ENCODE data around the gene TRPC6. TPM values are rescaled to one million over a fixed set of nuclear protein-coding genes. Genes with fewer than 3 reads are reported as not detected.

Gene TRPC6
- total RNA-seq, 1 experiment from 2014 or later: not detected

DNA sequence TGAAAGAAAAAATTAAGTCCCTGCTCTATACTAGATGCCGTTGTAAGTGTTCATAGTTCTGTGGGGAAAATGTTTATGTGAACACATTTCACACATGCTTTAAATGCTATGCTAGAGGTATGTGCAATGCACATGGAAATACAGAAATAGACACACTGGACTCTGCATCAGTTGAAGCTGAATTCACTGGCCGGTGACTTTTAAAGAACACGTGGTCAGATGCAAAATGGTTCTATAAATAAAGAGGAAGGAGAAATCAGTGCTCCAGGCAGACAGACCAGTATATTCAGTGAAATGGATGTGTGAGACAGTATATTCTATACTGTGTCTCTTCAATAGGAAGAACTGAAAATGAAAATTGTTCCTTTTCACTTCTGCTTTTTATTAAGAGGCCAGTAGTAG lies 29.9 kb downstream of the TRPC6 start:
- no peaks in the 10 kb centered on the region for H3K9me3 ChIP-seq (ENCODE audit: insufficient read depth, low read depth)
- no peaks in the 10 kb centered on the region for H3K36me3 ChIP-seq (ENCODE audit: low read depth)
- no peak overlapping the region for H3K27ac ChIP-seq
- no peak for DNase-seq
- H2AFZ ChIP-seq: no peak overlapping the region
- H3K27me3 ChIP-seq (ENCODE audit: insufficient read depth, low read depth): no peaks in the 10 kb centered on the region
- H3F3A ChIP-seq (ENCODE audit: insufficient read depth, low read depth): no peaks in the 10 kb centered on the region
- TF ChIP-seq CTCF (conservative IDR thresholded peaks at IDR 0.05) (no peak), EZH2 (IDR thresholded peaks at IDR 0.05; ENCODE audit: low read depth) (no peak)
- H3K4me3 ChIP-seq: no peak overlapping the region
- ChIA-PET CTCF (no interaction called here), POLR2A (ENCODE audit: unreplicated experiment) (no interaction called here)
- no peaks in the 10 kb centered on the region for H3K79me2 ChIP-seq (ENCODE audit: low read depth)
- no TSS peak for BruUV-seq (replicated peaks)
- no peaks in the 10 kb centered on the region for H3K9me2 ChIP-seq (ENCODE audit: insufficient read depth)
- no peaks in the 10 kb centered on the region for H4K20me1 ChIP-seq (ENCODE audit: insufficient read depth)
- no peaks in the 10 kb centered on the region for H3K4me1 ChIP-seq (replicated peaks; ENCODE audit: insufficient read depth)
- no peak overlapping the region for H3K4me2 ChIP-seq
- intact Hi-C loops (cut with micrococcal nuclease; ENCODE audit: unreplicated experiment): no loop called here

DNA sequence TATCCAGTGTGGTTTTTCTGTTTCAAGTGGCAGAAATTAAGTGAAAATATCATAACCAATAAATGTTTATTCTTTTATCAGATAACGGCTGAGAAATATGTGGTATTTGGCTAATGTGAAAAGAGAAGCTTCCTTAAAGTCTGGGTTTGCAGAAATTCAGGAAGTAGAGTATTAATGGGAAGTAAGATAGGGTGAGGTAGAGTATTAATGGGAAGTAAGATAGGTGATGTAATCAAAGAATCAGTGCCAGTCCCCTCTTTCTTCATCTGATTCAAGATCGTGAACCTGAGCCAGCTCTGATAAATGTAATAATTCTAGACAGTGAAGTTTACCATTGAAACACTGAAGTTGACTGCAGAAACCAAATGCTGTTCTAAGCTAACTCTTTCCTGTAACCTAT lies 30.9 kb downstream of the TRPC6 start:
- H3K4me3 ChIP-seq: no peak overlapping the region

GRCh38 chr11:101528541-101528940 lies 55.3 kb downstream of the TRPC6 start:
- CTCF ChIA-PET: no interaction called here

More for the DNA sequence above, 30.9 kb downstream of the TRPC6 start:
- H3F3A ChIP-seq (ENCODE audit: insufficient read depth, low read depth): no peaks in the 10 kb centered on the region
- no peak overlapping the region for H3K4me2 ChIP-seq
- H3K27me3 ChIP-seq (ENCODE audit: insufficient read depth, low read depth): no peaks in the 10 kb centered on the region
- H3K36me3 ChIP-seq (ENCODE audit: low read depth): no peaks in the 10 kb centered on the region
- no peaks in the 10 kb centered on the region for H4K20me1 ChIP-seq (ENCODE audit: insufficient read depth)
- POLR2A ChIA-PET (ENCODE audit: unreplicated experiment): no interaction called here
- H2AFZ ChIP-seq: no peak overlapping the region
- no peaks in the 10 kb centered on the region for H3K9me3 ChIP-seq (ENCODE audit: insufficient read depth, low read depth)
- no peaks in the 10 kb centered on the region for H3K79me2 ChIP-seq (ENCODE audit: low read depth)
- no peaks in the 10 kb centered on the region for H3K4me1 ChIP-seq (replicated peaks; ENCODE audit: insufficient read depth)
- BruUV-seq (replicated peaks): no TSS peak
- no peak for DNase-seq
- intact Hi-C loops (cut with micrococcal nuclease; ENCODE audit: unreplicated experiment): no loop called here
- H3K9me2 ChIP-seq (ENCODE audit: insufficient read depth): no peaks in the 10 kb centered on the region
- no peak overlapping the region for H3K27ac ChIP-seq
- TF ChIP-seq CTCF (conservative IDR thresholded peaks at IDR 0.05) (no peak), EZH2 (IDR thresholded peaks at IDR 0.05; ENCODE audit: low read depth) (no peak)
- CTCF ChIA-PET: no interaction called here

More at GRCh38 chr11:101528541-101528940, 55.3 kb downstream of the TRPC6 start:
- no peak for DNase-seq
- Histone ChIP-seq H3K79me2 (ENCODE audit: low read depth) (no peaks in the 10 kb centered on the region), H2AFZ (no peak overlapping the region), H3K9me3 (ENCODE audit: insufficient read depth, low read depth) (no peaks in the 10 kb centered on the region), H3K4me3 (no peak overlapping the region), H3K36me3 (ENCODE audit: low read depth) (no peaks in the 10 kb centered on the region), H3K9me2 (ENCODE audit: insufficient read depth) (no peaks in the 10 kb centered on the region; the same call in 1 of the 2 replicates), H3K4me2 (no peak overlapping the region), H4K20me1 (ENCODE audit: insufficient read depth) (no peaks in the 10 kb centered on the region), H3F3A (ENCODE audit: insufficient read depth, low read depth) (no peaks in the 10 kb centered on the region), H3K27ac (no peak overlapping the region), H3K27me3 (ENCODE audit: insufficient read depth, low read depth) (no peaks in the 10 kb centered on the region), H3K4me1 (replicated peaks; ENCODE audit: insufficient read depth) (no peaks in the 10 kb centered on the region)
- intact Hi-C loops (cut with micrococcal nuclease; ENCODE audit: unreplicated experiment): no loop called here
- TF ChIP-seq CTCF (conservative IDR thresholded peaks at IDR 0.05): no peak
- TF ChIP-seq EZH2 (IDR thresholded peaks at IDR 0.05; ENCODE audit: low read depth): no peak
- BruUV-seq (replicated peaks): no TSS peak
- POLR2A ChIA-PET (ENCODE audit: unreplicated experiment): no interaction called here

Measured in PC-9 (cell line).